IPS-18a (cell line): ENCODE results near the gene CLEC18A.
"Not testable (repeated sequence)": the region's sequence is repeated elsewhere in the genome, so short reads cannot be mapped to it uniquely, and the experiment has no call there.

Experiments used
- H3K27ac ChIP-seq: one replicate; pipeline ENCODE4 v1.5.1; 2013; ENCODE audit warnings: low read length
- H3K27me3 ChIP-seq: one replicate; pipeline ENCODE4 v1.6.1; 2013; ENCODE audit warnings: mild to moderate bottlenecking, low read length; ENCODE audit not compliant: control insufficient read depth, insufficient read depth
- H3K36me3 ChIP-seq: one replicate; pipeline ENCODE4 v1.6.1; 2013; ENCODE audit warnings: low read depth, low read length; ENCODE audit not compliant: control insufficient read depth
- H3K4me1 ChIP-seq: one replicate; pipeline ENCODE4 v1.6.1; 2013; ENCODE audit warnings: low read depth, low read length; ENCODE audit not compliant: control insufficient read depth
- H3K4me3 ChIP-seq: one replicate; pipeline ENCODE4 v1.5.1; 2013; ENCODE audit warnings: low read length
- H3K9ac ChIP-seq: one replicate; pipeline ENCODE4 v1.6.1; 2013; ENCODE audit warnings: mild to moderate bottlenecking, low read length, moderate library complexity
- H3K9me3 ChIP-seq: one replicate; pipeline ENCODE4 v1.6.1; 2013; ENCODE audit warnings: low read depth, low read length; ENCODE audit not compliant: control insufficient read depth

Gene CLEC18A

DNA sequence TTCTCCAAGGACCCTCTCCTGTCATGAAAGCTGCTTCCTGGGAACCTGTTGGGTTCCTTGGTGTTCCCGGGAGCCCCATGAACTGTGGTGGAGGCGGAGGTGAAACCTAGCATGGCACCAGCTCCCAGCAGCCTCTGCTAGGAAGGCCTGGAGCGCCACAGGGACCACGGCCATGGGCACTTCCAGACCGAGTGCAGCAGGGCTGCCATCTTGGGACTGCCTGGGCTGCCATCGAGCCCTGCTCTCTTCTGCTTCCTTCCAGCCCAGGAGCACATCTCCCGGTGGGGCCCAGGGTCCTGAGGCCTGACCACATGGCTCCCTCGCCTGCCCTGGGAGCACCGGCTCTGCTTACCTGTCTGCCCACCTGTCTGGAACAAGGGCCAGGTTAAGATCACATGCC is 12.2 kb downstream of the CLEC18A start:
- H3K27ac ChIP-seq, H3K27me3 ChIP-seq, H3K9me3 ChIP-seq, H3K4me3 ChIP-seq, H3K9ac ChIP-seq, H3K36me3 ChIP-seq, H3K4me1 ChIP-seq: not testable (repeated sequence)

DNA sequence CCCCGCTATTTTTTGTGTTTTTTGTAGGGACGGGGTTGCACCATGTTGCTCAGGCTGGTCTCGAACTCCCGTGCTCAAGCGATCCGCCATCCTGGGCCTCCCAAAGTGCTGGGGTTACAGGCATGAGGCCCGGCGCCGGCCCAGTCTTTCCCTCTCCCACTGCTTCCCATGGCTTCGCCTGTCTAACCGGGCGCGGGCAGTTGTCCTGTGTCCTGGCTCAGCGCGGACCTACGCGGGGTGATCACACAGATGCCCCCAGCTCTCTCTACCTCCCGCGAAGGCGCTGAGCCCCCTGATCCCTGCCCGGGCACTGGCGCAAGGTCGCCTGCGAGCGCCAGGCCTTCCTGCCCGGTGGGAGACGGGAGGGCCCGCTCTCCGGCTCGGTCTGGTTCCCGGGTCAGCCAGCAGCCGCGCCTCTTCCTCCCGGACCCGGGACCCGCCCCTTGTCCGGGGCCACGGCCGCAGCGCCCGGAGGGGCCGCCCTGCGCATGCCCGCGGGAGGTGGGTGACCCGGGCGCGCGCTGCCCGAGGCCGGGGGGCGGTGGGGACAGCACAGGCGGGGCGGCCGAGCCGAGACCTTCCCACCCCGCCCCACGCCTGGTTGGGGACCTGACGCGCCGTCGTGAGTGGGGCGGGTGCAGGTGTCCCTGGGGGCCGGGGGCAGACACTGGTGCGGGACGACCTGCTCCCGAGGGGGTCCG is 14.0 kb downstream of the CLEC18A start:
- H3K4me3 ChIP-seq, H3K4me1 ChIP-seq, H3K9me3 ChIP-seq, H3K27me3 ChIP-seq, H3K36me3 ChIP-seq, H3K9ac ChIP-seq, H3K27ac ChIP-seq: not testable (repeated sequence)

- H3K36me3 ChIP-seq, H3K9me3 ChIP-seq, H3K9ac ChIP-seq, H3K27me3 ChIP-seq, H3K27ac ChIP-seq, H3K4me1 ChIP-seq, H3K4me3 ChIP-seq: not testable (repeated sequence)
Observed at GRCh38 chr16:69965661-69966054, 14.5 kb downstream of the CLEC18A start.

- H3K9me3 ChIP-seq, H3K27me3 ChIP-seq, H3K4me3 ChIP-seq, H3K4me1 ChIP-seq, H3K36me3 ChIP-seq, H3K9ac ChIP-seq, H3K27ac ChIP-seq: not testable (repeated sequence)
Observed at GRCh38 chr16:69967688-69968087, 16.6 kb downstream of the CLEC18A start.

DNA sequence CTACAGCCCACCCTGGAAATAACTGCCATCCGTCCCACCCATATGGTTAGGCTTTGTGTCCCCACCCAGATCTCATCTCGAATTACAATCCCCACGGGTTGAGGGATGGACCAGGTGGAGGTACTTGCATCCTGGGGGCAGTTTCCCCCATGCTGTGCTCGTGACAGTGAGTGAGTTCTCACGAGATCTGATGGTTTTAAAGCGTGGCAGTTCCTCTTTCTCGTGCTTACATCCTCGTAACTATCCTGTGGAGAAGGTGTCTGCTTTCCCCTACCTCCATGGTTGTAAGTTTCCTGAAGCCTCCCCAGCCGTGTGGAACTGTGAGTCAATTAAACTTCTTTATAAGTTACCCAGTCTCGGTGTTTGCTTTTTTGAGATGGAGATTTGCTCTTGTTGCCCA is 17.0 kb downstream of the CLEC18A start:
- not testable (repeated sequence) for H3K9ac ChIP-seq, H3K9me3 ChIP-seq, H3K27ac ChIP-seq, H3K36me3 ChIP-seq, H3K4me1 ChIP-seq, H3K4me3 ChIP-seq, H3K27me3 ChIP-seq

GRCh38 chr16:69969657-69970056 is 18.5 kb downstream of the CLEC18A start:
- not testable (repeated sequence) for H3K4me1 ChIP-seq, H3K9me3 ChIP-seq

DNA sequence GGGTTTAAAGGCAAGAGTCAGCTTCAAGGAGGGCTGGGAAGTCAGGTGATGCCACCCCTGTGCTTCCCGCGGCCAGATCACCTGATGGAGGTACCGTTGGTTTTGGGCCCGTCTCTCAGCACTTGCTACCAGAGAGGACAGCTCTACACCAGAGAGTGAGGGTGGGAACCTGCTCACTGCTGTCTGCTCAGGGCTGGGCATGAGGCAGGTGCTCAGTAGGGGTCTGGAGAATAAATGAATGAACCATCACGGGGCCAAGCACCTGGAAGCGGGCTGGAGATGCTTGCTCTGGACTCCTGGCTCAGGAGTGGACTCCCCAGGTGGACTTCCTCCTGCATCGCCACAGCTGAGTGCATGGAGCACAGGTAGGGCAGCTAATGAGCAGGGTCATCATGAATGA is 21.0 kb downstream of the CLEC18A start:
- H3K4me3 ChIP-seq, H3K36me3 ChIP-seq, H3K27me3 ChIP-seq, H3K4me1 ChIP-seq, H3K9ac ChIP-seq, H3K27ac ChIP-seq, H3K9me3 ChIP-seq: not testable (repeated sequence)

More at GRCh38 chr16:69969657-69970056, 18.5 kb downstream of the CLEC18A start:
- not testable (repeated sequence) for H3K27me3 ChIP-seq, H3K36me3 ChIP-seq, H3K27ac ChIP-seq, H3K4me3 ChIP-seq, H3K9ac ChIP-seq

DNA sequence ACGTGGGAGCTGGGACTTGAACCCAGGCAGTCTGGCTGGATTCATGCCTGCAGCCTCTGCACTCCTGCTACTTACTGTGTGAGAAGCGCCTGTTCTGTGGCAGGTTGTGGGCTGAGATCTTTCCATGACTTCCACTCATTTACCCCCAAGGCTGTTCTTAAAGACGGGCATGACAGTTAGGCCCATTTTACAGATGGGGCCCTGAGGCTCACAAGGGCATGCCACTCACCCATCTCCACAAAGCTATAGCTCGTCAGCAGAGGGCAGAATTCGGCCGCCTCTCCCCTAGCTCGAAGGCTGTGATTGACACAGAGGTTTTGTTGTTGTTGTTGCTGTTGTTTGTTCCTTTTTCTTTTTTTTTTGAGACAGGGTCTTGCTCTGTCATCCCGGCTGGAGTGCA is 21.8 kb downstream of the CLEC18A start:
- H3K36me3 ChIP-seq, H3K9ac ChIP-seq, H3K4me1 ChIP-seq, H3K27ac ChIP-seq, H3K9me3 ChIP-seq, H3K4me3 ChIP-seq, H3K27me3 ChIP-seq: not testable (repeated sequence)

DNA sequence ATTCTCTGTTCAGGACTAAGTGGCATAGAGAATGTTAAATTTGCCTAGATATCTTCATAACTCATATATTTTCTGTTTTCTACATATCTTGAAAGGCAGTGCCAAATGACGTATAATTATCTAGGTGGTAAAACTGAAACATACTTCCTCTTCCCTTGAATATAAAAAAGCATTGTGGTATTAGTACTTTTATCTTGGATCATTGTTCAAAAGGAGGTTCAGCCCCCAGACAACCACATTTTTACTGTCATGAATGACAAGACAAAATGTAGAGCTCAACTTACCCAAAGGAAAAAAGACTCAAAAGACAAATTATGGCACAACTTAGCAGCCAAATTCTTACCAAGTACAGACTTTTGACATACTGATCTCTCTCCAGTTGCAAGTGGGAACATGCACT is 34.1 kb downstream of the CLEC18A start:
- H3K27me3 ChIP-seq, H3K27ac ChIP-seq, H3K9me3 ChIP-seq, H3K4me1 ChIP-seq, H3K9ac ChIP-seq, H3K4me3 ChIP-seq, H3K36me3 ChIP-seq: not testable (repeated sequence)

- not testable (repeated sequence) for H3K9ac ChIP-seq, H3K4me1 ChIP-seq, H3K4me3 ChIP-seq, H3K27ac ChIP-seq, H3K27me3 ChIP-seq, H3K36me3 ChIP-seq, H3K9me3 ChIP-seq
Observed at GRCh38 chr16:69997956-69998355, 46.8 kb downstream of the CLEC18A start.

DNA sequence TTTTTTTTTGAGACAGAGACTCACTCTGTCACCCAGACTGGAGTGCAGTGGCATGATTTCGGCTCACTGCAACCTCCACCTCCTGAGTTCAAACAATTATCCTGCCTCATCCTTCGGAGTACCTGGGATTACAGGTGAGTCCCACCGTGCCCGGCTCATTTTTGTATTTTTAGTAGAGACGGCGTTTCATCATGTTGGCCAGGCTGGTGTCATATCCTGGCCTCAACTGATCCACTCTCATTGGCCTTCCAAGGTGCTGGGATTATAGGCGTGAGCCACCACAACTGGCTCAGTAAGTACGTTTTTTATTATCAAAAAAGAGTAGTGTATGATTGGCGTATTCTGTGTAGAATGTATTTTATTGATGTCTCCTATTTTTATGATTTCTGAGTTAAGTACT is 48.7 kb downstream of the CLEC18A start:
- H3K27me3 ChIP-seq, H3K27ac ChIP-seq, H3K4me1 ChIP-seq, H3K9me3 ChIP-seq, H3K9ac ChIP-seq, H3K4me3 ChIP-seq, H3K36me3 ChIP-seq: not testable (repeated sequence)

DNA sequence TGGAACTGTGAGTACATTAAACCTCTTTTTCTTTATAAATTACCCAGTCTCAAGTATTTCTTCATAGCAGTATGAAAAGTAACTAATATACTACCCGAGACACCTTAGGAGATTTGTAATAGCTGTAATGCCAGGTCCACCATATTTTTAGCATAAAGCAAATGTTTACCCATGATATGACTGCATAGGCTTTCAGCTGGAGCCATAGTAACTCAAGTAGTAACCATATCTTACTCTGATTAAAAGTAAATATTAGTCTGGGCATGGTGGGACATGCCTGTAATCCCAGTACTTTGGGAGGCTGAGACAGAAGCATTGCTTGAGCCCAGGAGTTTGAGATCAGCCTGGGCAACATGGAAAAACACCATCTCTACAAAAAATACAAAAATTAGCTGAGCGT is 52.4 kb downstream of the CLEC18A start:
- H3K9ac ChIP-seq, H3K27ac ChIP-seq, H3K36me3 ChIP-seq, H3K4me1 ChIP-seq, H3K27me3 ChIP-seq, H3K9me3 ChIP-seq, H3K4me3 ChIP-seq: not testable (repeated sequence)
